ENCODE measurements around the gene ROBO4. TPM values are rescaled to one million over a fixed set of nuclear protein-coding genes. Genes with fewer than 3 reads are reported as not detected.

ROBO4 gene
- total and polyA plus RNA-seq, 8 donors = 1.8 to 49.6 (median 6.1) TPM

DNA sequence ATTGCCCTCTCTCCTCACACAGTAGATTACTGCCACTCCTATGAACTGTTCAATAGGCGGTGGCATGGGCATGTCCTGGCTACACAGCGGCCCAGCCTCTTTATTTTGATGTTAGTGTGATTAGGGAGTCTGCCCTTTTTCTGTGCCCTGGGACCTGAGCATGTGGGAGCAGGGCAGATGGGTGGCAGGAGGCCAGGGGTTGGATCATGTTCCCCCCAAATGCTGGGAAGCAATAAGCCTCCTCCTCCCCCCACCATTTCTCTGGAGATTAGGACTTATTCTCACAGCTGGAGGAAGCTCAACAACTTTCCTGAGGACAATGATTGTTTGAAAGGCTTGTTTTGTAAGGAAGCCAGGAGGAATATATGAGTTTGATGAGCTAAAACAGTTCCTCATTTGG lies 22.2 kb upstream of the ROBO4 start:
- intact Hi-C loops (cut with DNase I; ENCODE audit: low total_unique reads) = no loop called here
- WGBS, 5 donors = 85 to 100% (median 90%) methylated on average over 2 of the region's 2 CpGs
- no peaks in the 10 kb centered on the region for H3K36me3 ChIP-seq
- no peak for DNase-seq
- H3K4me3 ChIP-seq = no peak overlapping the region
- TF ChIP-seq, protein P1, sequence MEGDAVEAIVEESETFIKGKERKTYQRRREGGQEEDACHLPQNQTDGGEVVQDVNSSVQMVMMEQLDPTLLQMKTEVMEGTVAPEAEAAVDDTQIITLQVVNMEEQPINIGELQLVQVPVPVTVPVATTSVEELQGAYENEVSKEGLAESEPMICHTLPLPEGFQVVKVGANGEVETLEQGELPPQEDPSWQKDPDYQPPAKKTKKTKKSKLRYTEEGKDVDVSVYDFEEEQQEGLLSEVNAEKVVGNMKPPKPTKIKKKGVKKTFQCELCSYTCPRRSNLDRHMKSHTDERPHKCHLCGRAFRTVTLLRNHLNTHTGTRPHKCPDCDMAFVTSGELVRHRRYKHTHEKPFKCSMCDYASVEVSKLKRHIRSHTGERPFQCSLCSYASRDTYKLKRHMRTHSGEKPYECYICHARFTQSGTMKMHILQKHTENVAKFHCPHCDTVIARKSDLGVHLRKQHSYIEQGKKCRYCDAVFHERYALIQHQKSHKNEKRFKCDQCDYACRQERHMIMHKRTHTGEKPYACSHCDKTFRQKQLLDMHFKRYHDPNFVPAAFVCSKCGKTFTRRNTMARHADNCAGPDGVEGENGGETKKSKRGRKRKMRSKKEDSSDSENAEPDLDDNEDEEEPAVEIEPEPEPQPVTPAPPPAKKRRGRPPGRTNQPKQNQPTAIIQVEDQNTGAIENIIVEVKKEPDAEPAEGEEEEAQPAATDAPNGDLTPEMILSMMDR (IDR thresholded peaks at IDR 0.05) = no peak
- no peak for TF ChIP-seq EP300 (IDR thresholded peaks at IDR 0.05)
- no peak for TF ChIP-seq POLR2AphosphoS5 (IDR thresholded peaks at IDR 0.05)
- no peak for TF ChIP-seq POLR2A (IDR thresholded peaks at IDR 0.05)
- peaks cover 7 to 11% (median 9%) of the 10 kb centered on the region in 4 donors for H3K4me1 ChIP-seq
- peaks cover 0 to 39% (median 15%) of the 10 kb centered on the region in 3 donors for H3K27me3 ChIP-seq
- H3K9me3 ChIP-seq = no peaks in the 10 kb centered on the region
- H3K27ac ChIP-seq = no peak overlapping the region

DNA sequence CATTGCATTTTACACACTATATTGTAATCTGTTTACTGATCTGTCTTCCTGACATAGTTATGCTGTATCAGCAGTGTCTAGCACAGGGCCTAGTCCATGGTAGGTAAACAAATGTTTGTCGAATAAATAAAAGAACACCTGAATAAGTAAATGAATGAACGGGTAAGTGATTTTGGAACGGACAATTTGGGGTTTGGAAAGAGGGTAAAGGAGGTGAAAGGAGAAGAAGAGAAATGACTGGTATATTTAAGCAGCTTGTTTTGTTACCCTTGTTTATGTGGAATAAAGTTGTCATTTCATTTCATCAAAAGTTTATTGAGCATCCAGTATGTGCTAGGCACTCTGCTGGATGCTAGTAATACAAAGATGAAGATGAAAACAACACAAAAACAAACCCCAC lies 21.3 kb upstream of the ROBO4 start, which contains the start of gene HEPN1:
HEPN1 (plus strand) TSS at position 301 of the 400 bp plus-strand sequence.
- WGBS, 5 donors = 41 to 65% (median 58%) methylated on average over 3 of the region's 3 CpGs

DNA sequence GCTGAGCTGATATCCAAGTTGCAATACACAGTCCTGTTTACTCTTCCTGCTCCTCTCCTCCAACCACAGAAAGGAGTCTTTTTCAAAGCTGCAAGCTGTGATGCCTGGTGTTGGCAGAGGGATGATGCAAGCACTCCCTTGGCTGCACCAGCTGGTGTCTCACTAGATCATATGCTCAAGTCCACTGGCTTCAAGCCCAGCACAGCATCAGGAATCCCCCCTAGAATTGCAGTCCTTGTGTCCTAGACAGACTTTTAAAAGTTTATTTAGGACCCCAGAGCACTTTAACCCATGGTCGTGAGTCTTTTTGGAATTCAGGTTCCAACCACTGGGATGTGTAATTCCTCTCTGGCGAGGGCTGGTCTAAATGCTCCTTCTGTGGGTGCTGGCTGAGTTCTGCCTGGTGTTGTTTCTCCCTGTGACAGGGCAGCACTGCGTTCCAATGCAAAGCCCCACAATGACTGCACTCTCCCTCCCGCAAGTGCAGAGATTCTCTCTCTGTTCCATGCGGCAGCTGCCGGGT lies 19.5 kb upstream of the ROBO4 start:
- H3K27ac ChIP-seq = no peak overlapping the region

More for the DNA sequence above, 21.3 kb upstream of the ROBO4 start, which contains the start of gene HEPN1:
- Histone ChIP-seq H3K4me1 (peaks cover 7 to 11% (median 9%) of the 10 kb centered on the region in 4 donors), H3K4me3 (no peak within 1 kb of the TSS), H3K9me3 (no peaks in the 10 kb centered on the region), H3K36me3 (no peaks in the 10 kb centered on the region), H3K27me3 (peaks cover 0 to 39% (median 15%) of the 10 kb centered on the region in 3 donors), H3K27ac (no peak within 1 kb of the TSS)
- intact Hi-C loops (cut with DNase I; ENCODE audit: low total_unique reads) = no loop called here
- DNase-seq = no peak
- TF ChIP-seq POLR2A (IDR thresholded peaks at IDR 0.05) (no peak), EP300 (IDR thresholded peaks at IDR 0.05) (no peak)

DNA sequence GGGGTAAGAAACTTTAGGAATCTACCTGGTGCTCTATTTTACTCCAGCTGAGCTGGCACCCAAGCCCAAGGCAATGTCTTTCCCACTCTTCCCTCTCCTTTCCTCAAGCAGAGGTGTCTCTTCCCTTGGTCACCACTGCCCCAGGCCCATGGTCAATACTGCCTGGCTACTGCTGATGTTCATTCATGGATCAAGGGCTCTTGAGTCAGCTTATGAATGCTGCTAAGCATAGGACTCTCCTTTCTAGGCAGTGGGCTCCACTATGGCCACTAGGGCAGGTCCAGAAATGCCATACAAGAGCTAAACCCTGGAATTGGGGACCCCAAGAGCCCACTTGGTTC lies 18.7 kb upstream of the ROBO4 start:
- H3K4me1 ChIP-seq = peaks cover 5 to 8% (median 7%) of the 10 kb centered on the region in 4 donors
- DNase-seq = no peak
- H3K9me3 ChIP-seq = peaks cover 0 to 14% (median 5%) of the 10 kb centered on the region in 4 donors
- H3K36me3 ChIP-seq = no peaks in the 10 kb centered on the region
- TF ChIP-seq, protein P1 (IDR thresholded peaks at IDR 0.05) = no peak
- TF ChIP-seq POLR2A (IDR thresholded peaks at IDR 0.05) (no peak), POLR2AphosphoS5 (IDR thresholded peaks at IDR 0.05) (no peak)
- H3K27ac ChIP-seq = no peak overlapping the region
- peaks cover 0 to 22% (median 13%) of the 10 kb centered on the region in 3 donors for H3K27me3 ChIP-seq
- intact Hi-C loops (cut with DNase I; ENCODE audit: low total_unique reads) = no loop called here
- H3K4me3 ChIP-seq = no peak overlapping the region

More for the DNA sequence above, 19.5 kb upstream of the ROBO4 start:
- DNase-seq = no peak
- Histone ChIP-seq H3K4me1 (peaks cover 7 to 11% (median 9%) of the 10 kb centered on the region in 4 donors), H3K36me3 (no peaks in the 10 kb centered on the region), H3K4me3 (no peak overlapping the region), H3K27me3 (peaks cover 0 to 30% (median 15%) of the 10 kb centered on the region in 3 donors), H3K9me3 (peaks cover 0 to 5% (median under 1%) of the 10 kb centered on the region in 4 donors)
- intact Hi-C loops (cut with DNase I; ENCODE audit: low total_unique reads) = no loop called here
- WGBS, 5 donors = 67 to 81% (median 72%) methylated on average over 6 of the region's 6 CpGs
- TF ChIP-seq, protein P1 (IDR thresholded peaks at IDR 0.05) = no peak
- no peak for TF ChIP-seq POLR2AphosphoS5 (IDR thresholded peaks at IDR 0.05)
- TF ChIP-seq POLR2A (IDR thresholded peaks at IDR 0.05) = no peak
- TF ChIP-seq EP300 (IDR thresholded peaks at IDR 0.05) = no peak

Measured in stomach (tissue), 9 donors.